ENCODE measurements around the gene VWA3B.

DNA sequence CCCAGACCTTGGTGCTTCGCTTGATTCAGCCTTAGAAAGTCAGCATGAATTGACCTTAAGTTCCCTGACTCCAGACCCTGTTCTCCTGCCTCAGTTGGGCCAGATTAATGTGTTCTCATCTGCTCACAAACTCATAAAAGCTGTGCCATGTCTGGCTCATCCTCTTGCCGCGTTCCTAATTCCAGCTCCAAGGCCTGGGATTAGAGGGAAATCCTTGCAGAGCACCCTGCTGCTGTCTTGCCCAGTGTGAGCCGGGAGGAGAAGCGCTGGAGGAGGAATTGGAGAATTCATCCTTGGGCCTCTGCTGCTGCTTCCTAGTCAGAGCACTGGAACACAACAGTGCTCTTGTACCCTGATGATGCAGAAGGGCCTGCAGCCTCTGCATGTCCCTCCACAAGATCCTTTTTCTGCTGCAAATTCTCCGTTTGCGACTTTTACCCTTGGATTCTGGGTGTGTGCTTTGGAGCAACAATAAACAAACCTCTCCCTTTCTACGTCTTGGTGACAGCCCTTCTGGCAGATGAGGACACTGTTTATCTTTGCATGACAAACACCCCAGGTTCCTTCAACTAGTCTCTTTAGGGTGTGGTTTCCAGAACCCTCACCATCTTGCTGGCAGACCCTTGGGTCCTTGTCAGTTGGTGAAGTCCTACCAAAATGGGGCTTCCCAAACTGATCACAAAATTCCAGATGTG is 212.4 kb downstream of the VWA3B start:
- TF ChIP-seq EZH2 (IDR thresholded peaks at IDR 0.05) (no peak), POLR2AphosphoS5 (IDR thresholded peaks at IDR 0.05; ENCODE audit: borderline replicate concordance, low read depth, low read length) (no peak), FOXP2 (optimal IDR thresholded peaks at IDR 0.05; ENCODE audit: control extremely low read depth, extremely low read length, insufficient read depth) (no peak)
